ENCODE data around the gene BTRC. TPM values are rescaled to one million over a fixed set of nuclear protein-coding genes. Genes with fewer than 3 reads are reported as not detected.

The BTRC gene
- total and polyA plus RNA-seq, 4 donors: 3.1 to 16.4 (median 9.3) TPM

GRCh38 chr10:101464599-101464998, 110.6 kb downstream of the BTRC start:
- 77 to 78% methylated on average over 2 of the region's 2 CpGs for WGBS, 2 donors
- Histone ChIP-seq H3K4me3 (no peak overlapping the region), H3K9me3 (ENCODE audit: control insufficient read depth in 4 of 4, insufficient read depth in 3 of 4, low read length in 3 of 4) (no peaks in the 10 kb centered on the region), H3K27ac (ENCODE audit: low read depth in 1 of 2, low read length in 1 of 2) (no peak overlapping the region), H3K4me1 (ENCODE audit: control insufficient read depth in 5 of 5, insufficient read depth in 5 of 5, low read length in 5 of 5) (peaks cover 0 to 7% (median 0%) of the 10 kb centered on the region in 5 donors), H3K27me3 (ENCODE audit: control insufficient read depth in 3 of 3, insufficient read depth in 3 of 3, low read length in 2 of 3) (no peaks in the 10 kb centered on the region), H3K36me3 (ENCODE audit: control insufficient read depth in 4 of 4, insufficient read depth in 4 of 4, low read length in 4 of 4) (no peaks in the 10 kb centered on the region), H3K9ac (ENCODE audit: insufficient read depth in 1 of 2, low read length in 2 of 2) (no peak overlapping the region)
- no peak for TF ChIP-seq CTCF (IDR thresholded peaks at IDR 0.05; ENCODE audit: control extremely low read depth, extremely low read depth)
- ATAC-seq (ENCODE audit: insufficient read depth, low FRiP score): no peak
- no peak for DNase-seq

- 72 to 75% methylated on average over 5 of the region's 5 CpGs for WGBS, 2 donors
- DNase-seq (no peak), ATAC-seq (ENCODE audit: insufficient read depth, low FRiP score) (no peak)
- no peaks in the 10 kb centered on the region for H3K36me3 ChIP-seq (ENCODE audit: control insufficient read depth in 4 of 4, insufficient read depth in 4 of 4, low read length in 4 of 4)
- H3K27ac ChIP-seq (ENCODE audit: low read depth in 1 of 2, low read length in 1 of 2): no peak overlapping the region
- no peak for TF ChIP-seq CTCF (IDR thresholded peaks at IDR 0.05; ENCODE audit: control extremely low read depth, extremely low read depth)
- H3K9me3 ChIP-seq (ENCODE audit: control insufficient read depth in 4 of 4, insufficient read depth in 3 of 4, low read length in 3 of 4): no peaks in the 10 kb centered on the region
- no peak overlapping the region for H3K9ac ChIP-seq (ENCODE audit: insufficient read depth in 1 of 2, low read length in 2 of 2)
- H3K4me1 ChIP-seq (ENCODE audit: control insufficient read depth in 5 of 5, insufficient read depth in 5 of 5, low read length in 5 of 5): peaks cover 0 to 7% (median 0%) of the 10 kb centered on the region in 5 donors
- no peak overlapping the region for H3K4me3 ChIP-seq
- no peaks in the 10 kb centered on the region for H3K27me3 ChIP-seq (ENCODE audit: control insufficient read depth in 3 of 3, insufficient read depth in 3 of 3, low read length in 2 of 3)
These were observed 112.3 kb downstream of the BTRC start for GRCh38 chr10:101466016-101466912.

GRCh38 chr10:101467286-101467770, 113.4 kb downstream of the BTRC start:
- ATAC-seq (ENCODE audit: insufficient read depth, low FRiP score) (no peak), DNase-seq (peak; percentile 27 to 80 (median 76))
- Histone ChIP-seq H3K27ac (ENCODE audit: low read depth in 1 of 2, low read length in 1 of 2) (no peak overlapping the region), H3K36me3 (ENCODE audit: control insufficient read depth in 4 of 4, insufficient read depth in 4 of 4, low read length in 4 of 4) (no peaks in the 10 kb centered on the region), H3K4me1 (ENCODE audit: control insufficient read depth in 5 of 5, insufficient read depth in 5 of 5, low read length in 5 of 5) (peaks cover 0 to 7% (median 0%) of the 10 kb centered on the region in 5 donors), H3K9ac (ENCODE audit: insufficient read depth in 1 of 2, low read length in 2 of 2) (no peak overlapping the region), H3K4me3 (no peak overlapping the region), H3K27me3 (ENCODE audit: control insufficient read depth in 3 of 3, insufficient read depth in 3 of 3, low read length in 2 of 3) (no peaks in the 10 kb centered on the region), H3K9me3 (ENCODE audit: control insufficient read depth in 4 of 4, insufficient read depth in 3 of 4, low read length in 3 of 4) (no peaks in the 10 kb centered on the region)
- WGBS, 2 donors: 2 to 3% methylated on average over 3 of the region's 3 CpGs
- TF ChIP-seq CTCF (IDR thresholded peaks at IDR 0.05; ENCODE audit: control extremely low read depth, extremely low read depth): peak; percentile 58

All from lung (tissue), 12 donors.